ENCODE results near the gene PIM1. TPM values are rescaled to one million over a fixed set of nuclear protein-coding genes. Genes with fewer than 3 reads are reported as not detected.

PIM1 gene
- total RNA-seq, 6 experiments from 2014 or later = 3.6 to 6.3 (median 5.1) TPM

DNA sequence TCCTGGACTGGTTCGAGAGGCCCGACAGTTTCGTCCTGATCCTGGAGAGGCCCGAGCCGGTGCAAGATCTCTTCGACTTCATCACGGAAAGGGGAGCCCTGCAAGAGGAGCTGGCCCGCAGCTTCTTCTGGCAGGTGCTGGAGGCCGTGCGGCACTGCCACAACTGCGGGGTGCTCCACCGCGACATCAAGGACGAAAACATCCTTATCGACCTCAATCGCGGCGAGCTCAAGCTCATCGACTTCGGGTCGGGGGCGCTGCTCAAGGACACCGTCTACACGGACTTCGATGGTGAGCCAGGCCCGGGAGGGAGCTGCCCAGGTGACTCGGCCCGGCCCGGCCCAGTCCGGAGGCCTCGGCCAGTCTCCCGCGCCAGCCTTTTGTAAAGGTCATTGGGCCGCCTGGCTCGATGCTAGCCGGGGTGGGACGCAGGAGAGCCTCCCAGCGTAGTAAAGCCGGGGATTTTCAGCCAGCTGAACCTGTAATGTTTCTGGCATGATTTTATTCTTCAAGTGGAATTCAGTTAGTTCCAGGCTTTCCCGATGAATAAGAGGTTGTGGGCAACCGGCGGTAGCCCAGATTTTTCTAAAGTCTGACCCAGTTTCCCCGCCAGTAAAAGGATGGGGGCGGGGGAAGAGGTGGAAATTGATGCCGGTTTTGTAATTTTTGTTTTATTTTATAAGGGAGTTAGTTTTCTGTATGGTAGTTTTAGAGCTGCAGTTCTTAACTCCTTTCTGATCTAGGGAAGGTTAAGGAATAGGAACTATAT lies 1.4 kb downstream of the PIM1 start:
- Mint-ChIP-seq H3K27ac (peak overlapping the region; percentile 88), H3K27me3 (ENCODE audit: insufficient read depth) (peaks cover 4% of the 10 kb centered on the region; the same call in 1 of the 2 replicates), H3K36me3 (ENCODE audit: low read depth) (peaks cover 11% of the 10 kb centered on the region; the same call in 1 of the 2 replicates), H3K9me3 (no peaks in the 10 kb centered on the region), H3K4me1 (ENCODE audit: low read depth) (peaks cover 32% of the 10 kb centered on the region), H3K4me3 (peak overlapping the region; percentile 88)
- TF ChIP-seq, protein P1, sequence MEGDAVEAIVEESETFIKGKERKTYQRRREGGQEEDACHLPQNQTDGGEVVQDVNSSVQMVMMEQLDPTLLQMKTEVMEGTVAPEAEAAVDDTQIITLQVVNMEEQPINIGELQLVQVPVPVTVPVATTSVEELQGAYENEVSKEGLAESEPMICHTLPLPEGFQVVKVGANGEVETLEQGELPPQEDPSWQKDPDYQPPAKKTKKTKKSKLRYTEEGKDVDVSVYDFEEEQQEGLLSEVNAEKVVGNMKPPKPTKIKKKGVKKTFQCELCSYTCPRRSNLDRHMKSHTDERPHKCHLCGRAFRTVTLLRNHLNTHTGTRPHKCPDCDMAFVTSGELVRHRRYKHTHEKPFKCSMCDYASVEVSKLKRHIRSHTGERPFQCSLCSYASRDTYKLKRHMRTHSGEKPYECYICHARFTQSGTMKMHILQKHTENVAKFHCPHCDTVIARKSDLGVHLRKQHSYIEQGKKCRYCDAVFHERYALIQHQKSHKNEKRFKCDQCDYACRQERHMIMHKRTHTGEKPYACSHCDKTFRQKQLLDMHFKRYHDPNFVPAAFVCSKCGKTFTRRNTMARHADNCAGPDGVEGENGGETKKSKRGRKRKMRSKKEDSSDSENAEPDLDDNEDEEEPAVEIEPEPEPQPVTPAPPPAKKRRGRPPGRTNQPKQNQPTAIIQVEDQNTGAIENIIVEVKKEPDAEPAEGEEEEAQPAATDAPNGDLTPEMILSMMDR (IDR thresholded peaks at IDR 0.05) = no peak
- peak; percentile 54 for DNase-seq

DNA sequence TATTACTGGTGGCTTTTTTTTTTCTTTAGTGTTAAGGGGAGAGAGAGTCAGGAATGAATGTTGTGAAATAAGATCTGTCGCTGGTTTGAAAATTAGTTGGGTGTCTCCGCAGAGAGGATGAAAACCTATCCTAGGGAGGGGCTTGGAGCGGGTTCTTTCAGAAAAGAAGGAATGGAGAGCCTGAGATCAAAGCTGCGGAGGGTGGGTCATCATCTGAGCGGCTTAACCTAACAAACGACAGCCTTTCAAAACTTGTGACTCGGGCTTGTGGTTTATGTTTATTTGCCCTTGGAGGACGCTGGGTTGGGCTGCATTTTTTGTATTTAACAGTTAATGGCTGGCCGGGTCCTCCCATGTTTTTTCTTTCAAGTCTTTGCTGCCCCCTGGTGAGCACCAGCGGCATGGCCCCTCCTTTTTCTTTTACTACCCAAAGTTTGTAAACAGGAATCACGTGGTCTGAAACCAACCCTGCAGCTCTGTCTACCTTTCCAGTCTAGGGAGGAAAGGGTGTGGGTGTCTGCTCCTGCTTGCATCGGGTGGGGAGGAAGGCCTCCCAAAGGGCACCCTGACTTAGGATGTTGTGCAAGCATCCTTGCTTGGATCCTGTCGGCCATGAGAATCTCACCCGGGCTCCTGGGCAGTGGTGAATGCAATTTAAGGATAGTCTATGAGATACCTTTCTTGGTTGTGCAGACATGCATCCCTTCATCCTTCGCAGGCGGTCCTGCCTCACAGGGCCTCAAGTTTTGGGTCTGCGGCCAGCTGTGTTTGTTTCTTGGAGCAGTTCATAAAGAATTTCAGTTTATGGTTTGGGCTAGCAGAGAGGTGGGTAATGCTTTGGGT lies 2.2 kb downstream of the PIM1 start:
- DNase-seq = peak; percentile 92
- Mint-ChIP-seq H3K27me3 (ENCODE audit: insufficient read depth) (peaks cover 4% of the 10 kb centered on the region; the same call in 1 of the 2 replicates), H3K4me1 (ENCODE audit: low read depth) (peaks cover 32% of the 10 kb centered on the region), H3K9me3 (no peaks in the 10 kb centered on the region), H3K27ac (peak overlapping the region; percentile 88), H3K36me3 (ENCODE audit: low read depth) (peaks cover 11% of the 10 kb centered on the region; the same call in 1 of the 2 replicates), H3K4me3 (peak overlapping the region; percentile 88)
- TF ChIP-seq, protein P1 (IDR thresholded peaks at IDR 0.05) = peak; percentile 95

DNA sequence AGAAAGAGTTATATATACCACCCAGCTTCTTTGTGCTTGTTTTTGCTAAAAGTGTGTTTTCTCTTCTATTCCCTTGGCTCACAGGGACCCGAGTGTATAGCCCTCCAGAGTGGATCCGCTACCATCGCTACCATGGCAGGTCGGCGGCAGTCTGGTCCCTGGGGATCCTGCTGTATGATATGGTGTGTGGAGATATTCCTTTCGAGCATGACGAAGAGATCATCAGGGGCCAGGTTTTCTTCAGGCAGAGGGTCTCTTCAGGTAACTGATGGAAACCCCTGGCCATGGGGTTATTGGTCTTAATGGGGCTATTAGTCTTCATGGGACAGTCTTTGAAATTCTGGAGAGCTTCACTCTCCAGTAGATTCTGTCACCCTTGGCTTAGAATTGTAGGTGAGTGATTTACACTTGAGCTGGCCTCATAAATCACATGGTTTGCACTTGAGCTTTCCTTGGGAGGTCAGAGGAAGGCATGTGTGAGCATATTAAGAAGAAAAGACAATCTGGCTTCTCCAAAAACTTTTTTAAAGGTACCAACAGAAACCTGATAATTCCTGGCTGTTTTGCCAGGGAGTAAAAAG lies 3.0 kb downstream of the PIM1 start:
- TF ChIP-seq, protein P1 (IDR thresholded peaks at IDR 0.05) = no peak
- H3K36me3 Mint-ChIP-seq (ENCODE audit: low read depth) = peaks cover 11% of the 10 kb centered on the region; the same call in 1 of the 2 replicates
- H3K27ac Mint-ChIP-seq = no peak overlapping the region
- H3K4me3 Mint-ChIP-seq = no peak overlapping the region
- no peak for DNase-seq
- peaks cover 4% of the 10 kb centered on the region; the same call in 1 of the 2 replicates for H3K27me3 Mint-ChIP-seq (ENCODE audit: insufficient read depth)
- H3K4me1 Mint-ChIP-seq (ENCODE audit: low read depth) = peaks cover 31% of the 10 kb centered on the region
- H3K9me3 Mint-ChIP-seq = no peaks in the 10 kb centered on the region

DNA sequence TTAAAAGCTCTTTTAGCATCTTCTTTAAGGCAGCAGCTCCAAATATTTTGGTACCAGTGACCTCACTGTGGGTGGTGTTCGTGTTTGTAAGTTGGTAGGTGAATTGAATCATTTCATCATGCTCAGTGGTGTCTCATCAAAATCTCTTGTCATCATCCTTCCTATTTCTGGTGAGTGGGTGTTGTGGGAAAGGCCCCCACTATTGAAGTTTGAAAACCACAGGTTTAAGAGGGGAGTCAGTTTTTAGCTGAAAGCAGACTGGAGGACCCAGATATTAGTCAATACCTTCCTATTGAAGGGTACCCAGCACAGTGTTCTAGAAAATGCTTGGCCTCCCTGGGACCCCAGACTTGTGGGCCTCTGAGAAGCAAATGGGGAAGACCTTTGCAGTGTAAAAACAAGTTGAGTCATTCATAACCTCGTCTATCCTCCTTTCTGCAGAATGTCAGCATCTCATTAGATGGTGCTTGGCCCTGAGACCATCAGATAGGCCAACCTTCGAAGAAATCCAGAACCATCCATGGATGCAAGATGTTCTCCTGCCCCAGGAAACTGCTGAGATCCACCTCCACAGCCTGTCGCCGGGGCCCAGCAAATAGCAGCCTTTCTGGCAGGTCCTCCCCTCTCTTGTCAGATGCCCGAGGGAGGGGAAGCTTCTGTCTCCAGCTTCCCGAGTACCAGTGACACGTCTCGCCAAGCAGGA lies 3.7 kb downstream of the PIM1 start:
- Mint-ChIP-seq H3K27me3 (ENCODE audit: insufficient read depth) (peaks cover 5% of the 10 kb centered on the region; the same call in 1 of the 2 replicates), H3K4me3 (no peak overlapping the region), H3K4me1 (ENCODE audit: low read depth) (peaks cover 24% of the 10 kb centered on the region), H3K27ac (no peak overlapping the region), H3K36me3 (ENCODE audit: low read depth) (peaks cover 11% of the 10 kb centered on the region; the same call in 1 of the 2 replicates), H3K9me3 (no peaks in the 10 kb centered on the region)
- TF ChIP-seq, protein P1 (IDR thresholded peaks at IDR 0.05) = no peak
- no peak for DNase-seq

DNA sequence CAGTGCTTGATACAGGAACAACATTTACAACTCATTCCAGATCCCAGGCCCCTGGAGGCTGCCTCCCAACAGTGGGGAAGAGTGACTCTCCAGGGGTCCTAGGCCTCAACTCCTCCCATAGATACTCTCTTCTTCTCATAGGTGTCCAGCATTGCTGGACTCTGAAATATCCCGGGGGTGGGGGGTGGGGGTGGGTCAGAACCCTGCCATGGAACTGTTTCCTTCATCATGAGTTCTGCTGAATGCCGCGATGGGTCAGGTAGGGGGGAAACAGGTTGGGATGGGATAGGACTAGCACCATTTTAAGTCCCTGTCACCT lies 4.2 kb downstream of the PIM1 start:
- DNase-seq = no peak
- Mint-ChIP-seq H3K9me3 (no peaks in the 10 kb centered on the region), H3K27ac (no peak overlapping the region), H3K36me3 (ENCODE audit: low read depth) (peaks cover 11% of the 10 kb centered on the region; the same call in 1 of the 2 replicates), H3K4me1 (ENCODE audit: low read depth) (peaks cover 19% of the 10 kb centered on the region), H3K4me3 (no peak overlapping the region), H3K27me3 (ENCODE audit: insufficient read depth) (peaks cover 5% of the 10 kb centered on the region; the same call in 1 of the 2 replicates)
- TF ChIP-seq, protein P1 (IDR thresholded peaks at IDR 0.05) = no peak
